GM12864 (cell line): Measurements from ENCODE around the gene KIF3C.
"Not testable (repeated sequence)": the region's sequence is repeated elsewhere in the genome, so short reads cannot be mapped to it uniquely, and the experiment has no call there.

Source experiments
- DNase-seq: peaks from one replicate; pipeline ENCODE4 v3.0.0-alpha.2; 2011; ENCODE audit warnings: low read depth
- H3K4me3 ChIP-seq: 2 replicates; pipeline ENCODE4 v1.5.1; 2011; ENCODE audit warnings: mild to moderate bottlenecking, low read depth, low read length, control low read depth
- TF ChIP-seq, protein P1 (sequence below): IDR thresholded peaks from 2 replicates; pipeline ENCODE4 v1.5.1; 2011; ENCODE audit warnings: low read depth, mild to moderate bottlenecking, moderate library complexity, low read length, control low read depth, inconsistent platforms; ENCODE audit errors: missing control alignments

Gene KIF3C

DNA sequence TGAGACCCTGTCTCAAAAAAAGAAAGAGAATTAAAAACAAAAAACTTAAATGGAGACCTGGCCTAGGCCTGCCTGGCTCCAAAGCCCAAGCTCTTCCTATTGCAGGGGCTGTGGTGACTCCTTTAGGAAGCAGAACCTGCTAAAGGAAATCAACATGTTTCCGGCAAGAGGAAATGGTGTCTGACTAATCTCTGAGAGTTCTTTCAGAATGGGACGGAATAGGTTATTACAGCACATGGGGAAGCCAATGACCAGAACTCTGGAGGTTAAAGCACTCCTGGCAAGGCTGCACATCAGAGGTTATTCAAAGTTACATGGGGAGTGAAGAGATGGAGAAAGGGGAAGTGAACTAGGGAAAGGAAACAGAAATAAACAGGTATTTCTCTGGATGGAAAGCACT is 21.4 kb downstream of the KIF3C start:
- no peak for DNase-seq
- no peak overlapping the region for H3K4me3 ChIP-seq
- TF ChIP-seq, protein P1, sequence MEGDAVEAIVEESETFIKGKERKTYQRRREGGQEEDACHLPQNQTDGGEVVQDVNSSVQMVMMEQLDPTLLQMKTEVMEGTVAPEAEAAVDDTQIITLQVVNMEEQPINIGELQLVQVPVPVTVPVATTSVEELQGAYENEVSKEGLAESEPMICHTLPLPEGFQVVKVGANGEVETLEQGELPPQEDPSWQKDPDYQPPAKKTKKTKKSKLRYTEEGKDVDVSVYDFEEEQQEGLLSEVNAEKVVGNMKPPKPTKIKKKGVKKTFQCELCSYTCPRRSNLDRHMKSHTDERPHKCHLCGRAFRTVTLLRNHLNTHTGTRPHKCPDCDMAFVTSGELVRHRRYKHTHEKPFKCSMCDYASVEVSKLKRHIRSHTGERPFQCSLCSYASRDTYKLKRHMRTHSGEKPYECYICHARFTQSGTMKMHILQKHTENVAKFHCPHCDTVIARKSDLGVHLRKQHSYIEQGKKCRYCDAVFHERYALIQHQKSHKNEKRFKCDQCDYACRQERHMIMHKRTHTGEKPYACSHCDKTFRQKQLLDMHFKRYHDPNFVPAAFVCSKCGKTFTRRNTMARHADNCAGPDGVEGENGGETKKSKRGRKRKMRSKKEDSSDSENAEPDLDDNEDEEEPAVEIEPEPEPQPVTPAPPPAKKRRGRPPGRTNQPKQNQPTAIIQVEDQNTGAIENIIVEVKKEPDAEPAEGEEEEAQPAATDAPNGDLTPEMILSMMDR = no peak

DNA sequence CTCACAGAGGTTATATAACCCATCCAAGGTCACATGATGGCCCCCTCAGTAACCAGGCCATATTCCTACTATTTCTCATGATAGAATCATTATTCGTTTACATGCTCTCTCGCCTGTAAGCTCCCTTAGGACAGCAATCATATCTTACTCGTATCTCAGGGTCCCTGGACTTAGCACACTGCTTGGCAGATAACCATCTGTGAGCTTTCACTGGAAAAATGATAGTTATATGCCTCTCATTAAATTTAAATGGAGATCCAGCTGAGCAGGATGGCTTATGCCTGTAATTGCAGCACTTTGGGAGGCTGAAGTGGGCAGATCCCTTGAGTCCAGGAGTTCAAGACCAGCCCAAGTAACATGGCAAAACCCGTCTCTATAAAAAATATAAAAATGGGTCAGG is 21.9 kb downstream of the KIF3C start:
- no peak overlapping the region for H3K4me3 ChIP-seq
- TF ChIP-seq, protein P1 = no peak
- DNase-seq = no peak

DNA sequence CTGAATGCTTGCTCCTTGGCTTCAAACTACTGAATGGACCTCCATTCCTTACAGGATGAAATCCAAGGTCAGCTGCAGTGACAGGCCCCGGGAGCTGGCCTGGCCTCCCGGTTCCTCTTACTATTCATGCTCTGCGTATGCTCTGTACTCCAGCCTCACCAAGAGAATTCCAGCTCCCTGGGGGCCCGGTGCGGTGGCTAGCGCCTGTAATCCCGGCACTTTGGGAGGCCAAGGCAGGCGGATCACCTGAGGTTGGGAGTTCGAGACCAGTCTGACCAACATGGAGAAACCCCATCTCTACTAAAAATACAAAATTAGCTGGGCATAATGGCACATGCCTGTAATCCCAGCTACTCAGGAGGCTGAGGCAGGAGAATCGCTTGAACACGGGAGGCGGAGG is 23.7 kb downstream of the KIF3C start:
- not testable (repeated sequence) for DNase-seq, H3K4me3 ChIP-seq

DNA sequence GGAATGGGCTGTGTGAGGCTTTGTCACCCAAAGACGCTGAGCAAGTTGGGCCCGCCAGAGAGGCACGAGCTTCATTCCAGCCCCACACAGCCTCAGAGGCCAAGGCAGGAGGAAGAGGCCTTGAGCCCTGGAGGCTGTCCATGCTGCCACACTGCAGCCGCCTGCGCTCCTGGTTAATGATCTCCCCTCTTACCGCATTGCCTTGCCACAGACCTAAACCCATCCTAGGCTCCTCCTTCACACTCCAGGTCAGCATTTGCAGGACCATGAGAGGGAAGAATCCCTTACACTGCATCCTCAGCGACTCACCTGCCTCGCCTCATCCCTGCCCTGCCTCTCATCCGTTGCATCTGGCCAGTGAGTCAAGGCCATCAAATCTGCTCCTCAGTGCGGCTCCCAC is 24.6 kb downstream of the KIF3C start:
- H3K4me3 ChIP-seq = no peak overlapping the region
- TF ChIP-seq, protein P1 = no peak
- DNase-seq = no peak

DNA sequence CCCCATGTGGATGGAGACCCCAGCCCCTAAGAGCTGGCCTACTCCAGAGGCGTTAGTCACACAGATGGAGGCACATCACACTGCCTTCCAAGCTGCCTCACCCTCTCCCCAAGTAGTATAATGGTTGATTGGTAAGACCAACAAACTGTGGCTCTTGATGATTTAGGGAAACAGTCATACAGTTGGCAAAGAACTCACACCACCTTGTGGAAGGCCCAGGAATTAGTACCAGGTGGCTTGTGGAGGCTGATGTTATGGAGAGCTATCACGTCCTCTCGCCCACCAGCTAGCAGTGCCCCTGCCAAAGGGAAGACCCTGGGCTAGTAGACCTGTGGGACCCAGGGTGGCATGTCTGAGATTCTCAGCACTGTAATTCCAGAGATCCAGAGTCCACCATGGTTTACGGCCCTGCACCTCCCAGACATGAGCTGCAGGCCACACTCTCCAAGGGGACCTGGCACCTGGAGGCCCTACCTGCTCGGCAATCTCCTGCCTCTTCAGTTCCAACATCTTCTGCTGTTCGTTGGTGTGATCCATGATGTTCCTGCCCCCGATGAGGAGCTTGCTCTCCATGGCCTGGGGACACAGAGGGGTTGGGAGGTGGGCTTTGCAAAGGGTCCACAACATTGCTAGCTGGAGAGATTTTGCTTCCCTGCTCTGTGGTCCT is 26.3 kb downstream of the KIF3C start:
- H3K4me3 ChIP-seq = no peak overlapping the region
- TF ChIP-seq, protein P1 = peak; percentile 30
- DNase-seq = no peak

DNA sequence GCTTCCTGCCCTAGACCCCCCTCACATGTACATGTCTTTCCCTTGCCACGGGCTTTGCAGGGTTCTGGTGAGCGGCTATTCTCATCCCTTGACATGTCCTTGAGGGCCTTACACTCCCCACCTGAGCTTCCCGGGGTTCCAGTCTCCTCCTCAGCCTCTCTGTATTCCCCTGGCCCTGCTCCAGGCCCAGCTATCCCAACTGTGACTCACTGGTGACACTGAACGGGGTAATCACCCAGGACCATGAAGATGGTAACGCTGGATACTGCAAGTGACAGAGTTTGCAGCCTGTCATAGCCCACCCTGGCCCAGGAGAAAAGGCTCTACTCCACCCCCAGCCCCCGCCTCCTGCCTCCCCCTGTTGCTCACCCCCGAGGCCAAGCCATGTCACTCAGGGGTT is 27.3 kb downstream of the KIF3C start:
- TF ChIP-seq, protein P1 = no peak
- H3K4me3 ChIP-seq = no peak overlapping the region
- no peak for DNase-seq

DNA sequence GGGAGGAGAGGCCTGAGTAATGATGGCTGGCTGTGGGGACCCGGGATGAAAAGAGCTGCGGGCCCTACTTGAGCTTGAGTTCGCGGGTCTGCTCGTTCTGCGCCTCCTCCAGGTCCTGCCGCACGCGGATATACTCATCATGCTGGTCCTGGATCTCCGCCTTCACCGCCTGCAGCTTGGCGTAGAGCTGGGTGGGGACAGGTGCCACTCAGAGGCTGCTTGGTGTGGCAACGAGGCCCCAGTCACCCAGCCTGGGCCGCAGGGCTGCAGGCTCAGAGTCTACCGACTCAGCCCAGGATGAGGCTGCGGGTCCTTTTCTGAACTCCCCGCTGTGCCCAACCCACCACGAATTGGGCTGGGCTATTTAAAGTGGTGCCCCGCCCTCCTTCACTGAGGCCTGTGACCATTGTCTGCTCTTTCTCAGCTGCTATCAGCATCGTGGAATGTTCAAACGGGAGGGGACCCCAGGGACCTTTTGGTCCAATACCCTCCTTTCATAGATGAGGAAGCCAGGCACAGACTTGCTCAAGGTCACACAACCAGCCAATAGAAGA is 28.0 kb downstream of the KIF3C start:
- TF ChIP-seq, protein P1 = no peak
- DNase-seq = no peak
- H3K4me3 ChIP-seq = no peak overlapping the region
